HL-60 (cell line): ENCODE measurements around the gene DLG5.

Experiments used
- DNase-seq, 2 experiments: peaks; one replicate each; pipeline ENCODE4 v3.0.0-alpha.2; 2010 to 2020; ENCODE audit warnings: low read depth in 1 of 2, low spot score in 1 of 2
- H3K27ac ChIP-seq: fragments of 250-450 bp; sonication (Bioruptor Pico); replicated peaks from 2 replicates; pipeline ENCODE4 v1.5.1; 2020; ENCODE audit warnings: mild to moderate bottlenecking, moderate library complexity
- H3K27me3 ChIP-seq: fragments of 250-450 bp; sonication (Bioruptor Pico); 2 replicates; pipeline ENCODE4 v1.5.1; 2021; ENCODE audit warnings: mild to moderate bottlenecking, moderate library complexity; ENCODE audit not compliant: insufficient read depth, poor library complexity, severe bottlenecking
- H3K4me3 ChIP-seq: replicated peaks from 2 replicates; pipeline ENCODE4 v1.5.1; 2011; ENCODE audit warnings: mild to moderate bottlenecking, control low read depth, low read length; ENCODE audit not compliant: insufficient read depth
- CTCF ChIP-seq: IDR thresholded peaks from one replicate; pipeline ENCODE4 v1.5.1; 2011; ENCODE audit warnings: low read length, control low read depth, inconsistent platforms; ENCODE audit not compliant: insufficient read depth
- GABPA ChIP-seq: IDR thresholded peaks from 2 replicates; pipeline ENCODE4 v1.6.1; 2012; ENCODE audit warnings: low read depth
- POLR2AphosphoS5 ChIP-seq: IDR thresholded peaks from 2 replicates; pipeline ENCODE4 v1.6.1; 2012; ENCODE audit warnings: low read depth
- REST ChIP-seq: IDR thresholded peaks from 2 replicates; pipeline ENCODE4 v1.6.1; 2012; ENCODE audit warnings: low read depth; ENCODE audit not compliant: insufficient replicate concordance
- SPI1 ChIP-seq: IDR thresholded peaks from 2 replicates; pipeline ENCODE4 v1.6.1; 2012; ENCODE audit warnings: low read depth, mild to moderate bottlenecking, borderline replicate concordance

Gene DLG5

GRCh38 chr10:77892761-77893160 is 33.8 kb downstream of the DLG5 start:
- peaks cover 3% of the 10 kb centered on the region for H3K27me3 ChIP-seq
- TF ChIP-seq GABPA (no peak), POLR2AphosphoS5 (no peak), SPI1 (no peak), CTCF (no peak), REST (no peak)

GRCh38 chr10:77892021-77892739 is 34.4 kb downstream of the DLG5 start:
- H3K4me3 ChIP-seq: no peak overlapping the region
- peaks cover 4% of the 10 kb centered on the region for H3K27me3 ChIP-seq
- H3K27ac ChIP-seq: no peak overlapping the region
- TF ChIP-seq POLR2AphosphoS5 (no peak), GABPA (no peak), SPI1 (no peak), REST (no peak), CTCF (no peak)
- no peak for DNase-seq

More at GRCh38 chr10:77892761-77893160, 33.8 kb downstream of the DLG5 start:
- Histone ChIP-seq H3K27ac (no peak overlapping the region), H3K4me3 (no peak overlapping the region)
- no peak for DNase-seq

- peaks cover 6% of the 10 kb centered on the region for H3K27me3 ChIP-seq
- H3K27ac ChIP-seq: no peak overlapping the region
- DNase-seq: no peak
- H3K4me3 ChIP-seq: no peak overlapping the region
- TF ChIP-seq POLR2AphosphoS5 (no peak), SPI1 (no peak), REST (no peak), GABPA (no peak), CTCF (no peak)
Measured at GRCh38 chr10:77890097-77890496, 36.5 kb downstream of the DLG5 start.
